GM12865 (cell line): ENCODE results near the gene PRDM15.
A peak's percentile ranks its signal among the peaks of the same experiment; 100 is the strongest.

Source experiments
- DNase-seq: peaks from one replicate; pipeline ENCODE4 v3.0.0; 2010; ENCODE audit warnings: low read depth
- H3K4me3 ChIP-seq: 2 replicates; pipeline ENCODE4 v1.5.1; 2011; ENCODE audit warnings: mild to moderate bottlenecking, low read depth, low read length, control low read depth
- TF ChIP-seq, protein P1 (sequence below): IDR thresholded peaks from 2 replicates; pipeline ENCODE4 v1.5.1; 2011; ENCODE audit warnings: low read length, control low read depth, low read depth, inconsistent platforms; ENCODE audit not compliant: insufficient read depth; ENCODE audit errors: missing control alignments

The PRDM15 gene

DNA sequence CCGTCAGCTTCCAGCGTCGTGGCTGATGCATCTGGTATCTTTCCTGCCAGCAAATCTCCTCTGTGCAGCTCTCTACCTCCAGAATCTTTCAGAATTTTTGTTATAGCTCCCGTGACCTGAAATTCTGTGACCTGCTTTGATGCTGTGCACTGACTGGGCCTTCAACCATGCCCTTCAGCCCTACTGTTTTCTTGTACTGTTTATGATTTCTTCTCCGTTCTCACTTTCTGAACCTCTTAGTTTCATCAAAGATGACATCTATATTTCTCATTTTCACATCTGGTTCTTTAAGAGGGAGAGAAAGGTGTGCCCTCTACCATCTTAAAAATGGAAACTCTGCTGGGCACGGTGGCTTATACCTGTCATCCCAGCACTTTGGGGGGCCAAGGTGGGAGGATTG lies 5.7 kb downstream of the PRDM15 start:
- TF ChIP-seq, protein P1, sequence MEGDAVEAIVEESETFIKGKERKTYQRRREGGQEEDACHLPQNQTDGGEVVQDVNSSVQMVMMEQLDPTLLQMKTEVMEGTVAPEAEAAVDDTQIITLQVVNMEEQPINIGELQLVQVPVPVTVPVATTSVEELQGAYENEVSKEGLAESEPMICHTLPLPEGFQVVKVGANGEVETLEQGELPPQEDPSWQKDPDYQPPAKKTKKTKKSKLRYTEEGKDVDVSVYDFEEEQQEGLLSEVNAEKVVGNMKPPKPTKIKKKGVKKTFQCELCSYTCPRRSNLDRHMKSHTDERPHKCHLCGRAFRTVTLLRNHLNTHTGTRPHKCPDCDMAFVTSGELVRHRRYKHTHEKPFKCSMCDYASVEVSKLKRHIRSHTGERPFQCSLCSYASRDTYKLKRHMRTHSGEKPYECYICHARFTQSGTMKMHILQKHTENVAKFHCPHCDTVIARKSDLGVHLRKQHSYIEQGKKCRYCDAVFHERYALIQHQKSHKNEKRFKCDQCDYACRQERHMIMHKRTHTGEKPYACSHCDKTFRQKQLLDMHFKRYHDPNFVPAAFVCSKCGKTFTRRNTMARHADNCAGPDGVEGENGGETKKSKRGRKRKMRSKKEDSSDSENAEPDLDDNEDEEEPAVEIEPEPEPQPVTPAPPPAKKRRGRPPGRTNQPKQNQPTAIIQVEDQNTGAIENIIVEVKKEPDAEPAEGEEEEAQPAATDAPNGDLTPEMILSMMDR = no peak
- DNase-seq = peak; percentile 56
- H3K4me3 ChIP-seq = no peak overlapping the region

DNA sequence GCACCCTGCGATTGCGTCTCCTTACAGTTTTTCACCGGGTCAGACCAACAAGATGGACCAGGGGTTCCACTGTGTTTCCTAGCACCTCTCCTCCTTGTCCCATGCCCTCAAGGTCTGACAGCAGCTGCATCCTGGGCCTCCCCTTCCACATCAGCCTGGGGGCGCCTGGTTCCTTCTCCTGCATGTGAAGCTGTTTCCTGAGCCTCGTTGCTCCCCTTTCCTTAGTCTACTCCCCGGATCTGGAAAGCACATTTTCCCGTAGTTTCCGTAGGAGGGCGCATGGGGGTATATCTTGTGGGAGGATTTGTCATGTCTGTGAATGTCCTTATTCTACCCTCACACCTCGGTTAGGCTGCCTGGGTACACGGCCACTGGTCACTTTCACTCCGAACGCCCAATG lies 6.1 kb downstream of the PRDM15 start:
- TF ChIP-seq, protein P1 = no peak
- DNase-seq = no peak

DNA sequence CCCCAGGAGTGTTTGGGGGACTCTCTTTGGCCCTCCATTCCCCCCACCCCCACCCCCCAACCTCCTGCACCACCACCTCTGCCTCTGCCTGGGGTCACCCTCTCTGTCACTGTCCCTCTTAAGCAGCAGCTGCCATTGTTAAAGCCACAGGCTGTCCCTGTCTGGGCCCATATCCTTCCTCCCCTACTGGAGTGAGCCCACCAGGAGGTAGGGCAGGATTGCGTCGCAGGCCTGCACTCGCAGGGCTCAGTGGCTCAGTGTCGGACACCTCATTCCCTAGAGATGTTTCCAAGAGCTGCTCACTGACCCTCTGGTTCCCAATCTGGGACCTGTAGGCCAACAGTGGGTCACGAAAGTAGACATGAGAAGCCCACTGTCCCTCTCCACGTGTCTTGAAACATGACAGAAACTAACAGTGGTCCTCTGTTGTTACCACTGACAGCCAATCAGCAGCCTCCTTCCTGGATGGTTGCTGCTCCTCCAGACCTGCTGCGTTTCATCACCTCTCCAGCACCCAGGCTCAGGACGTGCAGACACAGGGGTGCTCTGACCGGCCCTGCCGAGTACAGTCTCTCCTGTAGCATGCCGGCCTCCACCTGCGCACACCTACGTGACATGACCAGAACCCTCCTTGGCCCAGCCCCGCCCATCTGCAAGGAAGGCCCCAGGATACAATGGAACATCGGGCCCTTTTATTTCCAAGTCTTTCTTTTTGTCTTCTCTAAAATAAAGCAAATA lies 7.7 kb downstream of the PRDM15 start:
- TF ChIP-seq, protein P1 = no peak
- H3K4me3 ChIP-seq = no peak overlapping the region

More for the DNA sequence above, 6.1 kb downstream of the PRDM15 start:
- no peak overlapping the region for H3K4me3 ChIP-seq

DNA sequence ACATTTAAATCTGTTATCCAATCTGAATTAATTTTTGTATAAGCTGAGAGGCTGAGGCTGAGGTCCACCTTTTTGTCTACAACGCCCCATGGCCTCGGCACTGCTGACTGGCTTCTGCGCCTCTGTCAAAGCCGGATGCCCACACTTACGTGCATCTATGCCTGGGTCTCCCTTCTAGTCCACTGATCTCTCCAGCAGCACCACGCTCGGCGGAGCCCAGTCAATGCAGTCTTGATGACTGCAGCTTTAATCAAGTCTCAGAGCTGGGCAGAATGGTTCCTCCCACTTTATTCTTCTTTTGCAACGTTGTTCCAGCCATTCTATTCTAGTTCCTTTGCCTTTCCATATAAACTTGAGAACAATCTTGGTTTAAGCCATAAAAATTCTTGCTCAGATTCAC lies 9.4 kb downstream of the PRDM15 start:
- TF ChIP-seq, protein P1 = no peak
- DNase-seq = no peak
- no peak overlapping the region for H3K4me3 ChIP-seq

More for the DNA sequence above, 7.7 kb downstream of the PRDM15 start:
- DNase-seq = no peak

DNA sequence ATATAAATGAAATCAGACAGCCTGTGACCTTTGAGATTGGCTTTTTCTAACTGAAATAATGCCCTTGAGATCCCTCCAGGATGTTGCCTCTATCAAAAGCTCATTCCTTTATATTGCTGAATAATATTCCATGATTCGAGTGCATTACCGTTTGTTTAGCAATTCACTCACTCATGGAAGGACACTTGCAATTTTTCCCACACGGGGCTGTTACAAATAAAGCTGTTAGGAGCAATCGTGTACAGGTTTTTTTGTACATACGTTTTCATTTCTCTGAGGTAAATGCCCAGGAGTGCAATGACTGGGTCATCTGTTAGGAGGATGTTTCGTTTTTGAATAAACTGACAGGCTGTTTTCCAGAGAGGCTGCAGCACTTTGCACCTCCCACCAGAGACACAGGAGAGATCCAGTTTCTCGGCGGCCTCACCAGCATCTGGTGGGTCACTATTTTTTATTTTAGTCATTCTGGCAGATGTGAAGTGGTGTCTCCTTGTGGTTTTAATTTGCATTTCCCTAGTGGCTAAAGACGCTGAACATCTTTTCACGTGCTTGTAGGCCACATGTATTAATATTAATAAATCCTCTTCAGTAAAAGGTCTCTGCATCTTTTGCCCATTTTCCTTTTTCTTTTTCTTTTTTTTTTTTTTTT lies 11.0 kb downstream of the PRDM15 start:
- TF ChIP-seq, protein P1 = no peak
- DNase-seq = peak; percentile 92

DNA sequence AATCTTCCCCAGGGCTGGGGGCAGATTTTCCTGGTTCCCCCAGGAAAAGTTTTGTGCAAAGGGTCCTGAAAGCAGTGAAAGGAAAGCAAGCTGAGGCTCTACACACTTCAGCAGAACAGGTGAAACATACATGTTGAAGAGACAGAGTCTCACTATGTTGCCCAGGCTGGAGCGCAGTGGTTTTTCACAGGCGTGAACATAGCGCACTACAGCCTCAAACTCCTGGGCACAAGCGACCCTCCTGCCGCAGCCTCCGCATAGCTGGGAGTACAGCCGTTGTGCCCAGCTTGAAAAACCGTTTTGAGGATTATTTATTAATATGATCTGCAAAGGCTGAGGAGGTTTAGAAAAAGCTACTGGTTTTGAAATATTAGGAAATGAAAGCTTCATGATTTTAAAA lies 11.8 kb downstream of the PRDM15 start:
- DNase-seq = no peak
- TF ChIP-seq, protein P1 = no peak
- H3K4me3 ChIP-seq = no peak overlapping the region

More for the DNA sequence above, 11.0 kb downstream of the PRDM15 start:
- H3K4me3 ChIP-seq = peak overlapping the region; percentile 14
